ENCODE results near the gene CCDC33.
A peak's percentile ranks its signal among the peaks of the same experiment; 100 is the strongest.

DNA sequence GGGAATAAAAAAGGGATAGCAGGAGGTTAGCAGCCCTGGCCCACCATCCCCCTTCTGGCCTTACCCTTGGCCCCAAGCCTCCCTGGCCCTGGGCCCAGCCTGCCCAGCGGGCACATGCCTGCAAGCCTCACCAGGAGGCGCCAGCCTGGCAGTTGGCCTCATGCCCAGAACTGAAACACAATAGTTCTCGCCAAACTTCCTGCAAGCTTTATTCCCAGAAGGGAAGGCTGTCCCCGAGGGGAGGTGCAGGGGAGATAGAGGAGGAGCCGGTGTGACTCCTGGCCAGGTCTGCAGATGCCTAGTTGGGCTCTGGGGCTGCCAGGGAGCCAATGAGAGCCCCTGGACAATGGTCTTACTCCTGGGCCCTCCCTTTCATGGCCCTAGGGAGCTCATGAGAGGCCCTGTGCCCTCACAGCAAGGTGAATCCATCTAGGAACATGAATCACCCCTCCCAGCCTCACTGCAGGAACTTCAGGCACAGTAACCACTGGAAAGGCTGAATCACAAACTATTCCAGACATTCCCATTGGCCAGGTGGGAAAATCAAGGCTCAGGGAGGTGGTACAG lies 4.0 kb downstream of the CCDC33 start:
- TF ChIP-seq CTCF (IDR thresholded peaks at IDR 0.05; ENCODE audit: insufficient read depth, low read depth, low read length) (peak; percentile 4), EZH2 (IDR thresholded peaks at IDR 0.05; ENCODE audit: insufficient read depth, low read length) (no peak)
